ENCODE measurements around the gene CCDC89.

GRCh38 chr11:85647604-85648299 is 38.2 kb downstream of the CCDC89 start, which contains the start of gene TMEM126A:
- TF ChIP-seq, protein P1, sequence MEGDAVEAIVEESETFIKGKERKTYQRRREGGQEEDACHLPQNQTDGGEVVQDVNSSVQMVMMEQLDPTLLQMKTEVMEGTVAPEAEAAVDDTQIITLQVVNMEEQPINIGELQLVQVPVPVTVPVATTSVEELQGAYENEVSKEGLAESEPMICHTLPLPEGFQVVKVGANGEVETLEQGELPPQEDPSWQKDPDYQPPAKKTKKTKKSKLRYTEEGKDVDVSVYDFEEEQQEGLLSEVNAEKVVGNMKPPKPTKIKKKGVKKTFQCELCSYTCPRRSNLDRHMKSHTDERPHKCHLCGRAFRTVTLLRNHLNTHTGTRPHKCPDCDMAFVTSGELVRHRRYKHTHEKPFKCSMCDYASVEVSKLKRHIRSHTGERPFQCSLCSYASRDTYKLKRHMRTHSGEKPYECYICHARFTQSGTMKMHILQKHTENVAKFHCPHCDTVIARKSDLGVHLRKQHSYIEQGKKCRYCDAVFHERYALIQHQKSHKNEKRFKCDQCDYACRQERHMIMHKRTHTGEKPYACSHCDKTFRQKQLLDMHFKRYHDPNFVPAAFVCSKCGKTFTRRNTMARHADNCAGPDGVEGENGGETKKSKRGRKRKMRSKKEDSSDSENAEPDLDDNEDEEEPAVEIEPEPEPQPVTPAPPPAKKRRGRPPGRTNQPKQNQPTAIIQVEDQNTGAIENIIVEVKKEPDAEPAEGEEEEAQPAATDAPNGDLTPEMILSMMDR (IDR thresholded peaks at IDR 0.05) = no peak
- TF ChIP-seq POLR2A (IDR thresholded peaks at IDR 0.05) = peak; percentile 63

Data from ovary (tissue), 3 donors.